ENCODE data around the gene CLEC4M.

The CLEC4M gene

DNA sequence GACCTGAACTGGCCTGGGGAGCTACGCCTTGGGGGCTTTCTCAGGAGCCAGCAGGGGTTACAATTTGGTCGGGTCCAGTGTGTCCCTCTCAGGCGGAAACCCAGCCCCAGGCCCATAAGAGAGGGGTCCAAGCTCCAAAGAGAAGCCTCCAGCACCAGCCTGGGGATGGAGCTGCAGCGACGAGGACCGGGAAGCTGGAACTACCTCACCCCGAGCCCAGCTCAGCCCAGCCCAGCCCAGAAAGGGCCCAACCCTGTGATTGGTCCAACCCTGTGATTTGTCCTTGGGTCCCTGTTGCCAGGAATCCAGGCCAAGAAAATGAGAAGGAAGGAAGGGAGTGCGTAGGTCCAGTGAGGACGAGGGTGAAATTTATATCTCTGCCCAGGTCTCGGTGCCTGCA is 24.1 kb downstream of the CLEC4M start:
- H3K4me2 ChIP-seq (ENCODE audit: low read length) = no peak overlapping the region
- no peaks in the 10 kb centered on the region for H3K4me1 ChIP-seq (ENCODE audit: control insufficient read depth, low read length)
- peaks cover 9% of the 10 kb centered on the region for H3K27me3 ChIP-seq (ENCODE audit: control insufficient read depth, low read length)
- no peaks in the 10 kb centered on the region for H3K79me2 ChIP-seq (ENCODE audit: control insufficient read depth, low read length)
- TF ChIP-seq, protein P1, sequence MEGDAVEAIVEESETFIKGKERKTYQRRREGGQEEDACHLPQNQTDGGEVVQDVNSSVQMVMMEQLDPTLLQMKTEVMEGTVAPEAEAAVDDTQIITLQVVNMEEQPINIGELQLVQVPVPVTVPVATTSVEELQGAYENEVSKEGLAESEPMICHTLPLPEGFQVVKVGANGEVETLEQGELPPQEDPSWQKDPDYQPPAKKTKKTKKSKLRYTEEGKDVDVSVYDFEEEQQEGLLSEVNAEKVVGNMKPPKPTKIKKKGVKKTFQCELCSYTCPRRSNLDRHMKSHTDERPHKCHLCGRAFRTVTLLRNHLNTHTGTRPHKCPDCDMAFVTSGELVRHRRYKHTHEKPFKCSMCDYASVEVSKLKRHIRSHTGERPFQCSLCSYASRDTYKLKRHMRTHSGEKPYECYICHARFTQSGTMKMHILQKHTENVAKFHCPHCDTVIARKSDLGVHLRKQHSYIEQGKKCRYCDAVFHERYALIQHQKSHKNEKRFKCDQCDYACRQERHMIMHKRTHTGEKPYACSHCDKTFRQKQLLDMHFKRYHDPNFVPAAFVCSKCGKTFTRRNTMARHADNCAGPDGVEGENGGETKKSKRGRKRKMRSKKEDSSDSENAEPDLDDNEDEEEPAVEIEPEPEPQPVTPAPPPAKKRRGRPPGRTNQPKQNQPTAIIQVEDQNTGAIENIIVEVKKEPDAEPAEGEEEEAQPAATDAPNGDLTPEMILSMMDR (IDR thresholded peaks at IDR 0.05; ENCODE audit: low read depth, low read length, poor library complexity, severe bottlenecking) = no peak
- TF ChIP-seq EZH2phosphoT487 (IDR thresholded peaks at IDR 0.05; ENCODE audit: borderline replicate concordance, low read length) = no peak
- no peaks in the 10 kb centered on the region for H3K9me2 ChIP-seq (replicated peaks; ENCODE audit: control insufficient read depth, low read length)
- no peaks in the 10 kb centered on the region for H4K20me1 ChIP-seq (ENCODE audit: control insufficient read depth, insufficient read depth, low read depth, low read length)
- H3K9me3 ChIP-seq (ENCODE audit: control insufficient read depth, insufficient read depth, low read length) = peaks cover 6% of the 10 kb centered on the region; the same call in 1 of the 2 replicates
- no peaks in the 10 kb centered on the region for H3F3A ChIP-seq (ENCODE audit: control insufficient read depth, insufficient read depth)
- H3K36me3 ChIP-seq (ENCODE audit: control insufficient read depth, low read length) = no peaks in the 10 kb centered on the region
- no peak overlapping the region for H3K4me3 ChIP-seq (ENCODE audit: low read length)
- H3K27ac ChIP-seq (ENCODE audit: low read depth, low read length) = no peak overlapping the region

DNA sequence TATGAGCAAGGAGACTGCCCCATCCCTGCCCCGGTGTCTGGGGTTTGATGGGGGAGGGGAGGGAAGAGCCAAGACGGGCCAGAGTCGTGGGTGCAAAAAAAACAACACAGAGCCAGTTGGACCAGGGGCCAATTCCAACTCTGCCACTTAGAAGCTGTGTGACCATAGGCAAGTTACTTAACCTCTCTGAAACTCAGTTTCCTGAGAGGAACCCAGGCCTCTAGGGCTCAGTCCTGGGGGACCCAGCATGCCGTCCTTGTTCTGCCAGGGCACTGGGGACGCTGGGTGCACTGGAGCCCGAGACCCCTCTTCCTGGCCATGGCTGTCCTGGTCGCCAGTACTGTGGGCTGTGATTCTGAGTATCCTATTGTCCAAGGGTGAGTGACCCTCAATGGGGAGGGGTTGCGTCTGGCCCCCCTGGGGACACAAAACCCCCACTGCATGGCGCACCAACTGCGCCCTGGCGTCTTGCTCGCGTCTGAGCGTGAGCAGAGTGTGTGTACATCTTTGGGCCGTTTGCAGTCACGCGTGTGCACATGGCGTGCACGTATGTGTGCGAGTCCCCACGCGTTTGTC is 24.6 kb downstream of the CLEC4M start:
- H3K9me3 ChIP-seq (ENCODE audit: control insufficient read depth, insufficient read depth, low read length) = peaks cover 6% of the 10 kb centered on the region; the same call in 1 of the 2 replicates
- H3F3A ChIP-seq (ENCODE audit: control insufficient read depth, insufficient read depth) = no peaks in the 10 kb centered on the region
- no peaks in the 10 kb centered on the region for H3K9me2 ChIP-seq (replicated peaks; ENCODE audit: control insufficient read depth, low read length)
- H3K36me3 ChIP-seq (ENCODE audit: control insufficient read depth, low read length) = no peaks in the 10 kb centered on the region
- peaks cover 9% of the 10 kb centered on the region for H3K27me3 ChIP-seq (ENCODE audit: control insufficient read depth, low read length)
- H3K4me3 ChIP-seq (ENCODE audit: low read length) = no peak overlapping the region
- no peak overlapping the region for H3K27ac ChIP-seq (ENCODE audit: low read depth, low read length)
- TF ChIP-seq, protein P1 (IDR thresholded peaks at IDR 0.05; ENCODE audit: low read depth, low read length, poor library complexity, severe bottlenecking) = no peak
- TF ChIP-seq EZH2phosphoT487 (IDR thresholded peaks at IDR 0.05; ENCODE audit: borderline replicate concordance, low read length) = no peak
- H3K4me1 ChIP-seq (ENCODE audit: control insufficient read depth, low read length) = no peaks in the 10 kb centered on the region
- no peak overlapping the region for H3K4me2 ChIP-seq (ENCODE audit: low read length)
- H3K79me2 ChIP-seq (ENCODE audit: control insufficient read depth, low read length) = no peaks in the 10 kb centered on the region
- H4K20me1 ChIP-seq (ENCODE audit: control insufficient read depth, insufficient read depth, low read depth, low read length) = no peaks in the 10 kb centered on the region

DNA sequence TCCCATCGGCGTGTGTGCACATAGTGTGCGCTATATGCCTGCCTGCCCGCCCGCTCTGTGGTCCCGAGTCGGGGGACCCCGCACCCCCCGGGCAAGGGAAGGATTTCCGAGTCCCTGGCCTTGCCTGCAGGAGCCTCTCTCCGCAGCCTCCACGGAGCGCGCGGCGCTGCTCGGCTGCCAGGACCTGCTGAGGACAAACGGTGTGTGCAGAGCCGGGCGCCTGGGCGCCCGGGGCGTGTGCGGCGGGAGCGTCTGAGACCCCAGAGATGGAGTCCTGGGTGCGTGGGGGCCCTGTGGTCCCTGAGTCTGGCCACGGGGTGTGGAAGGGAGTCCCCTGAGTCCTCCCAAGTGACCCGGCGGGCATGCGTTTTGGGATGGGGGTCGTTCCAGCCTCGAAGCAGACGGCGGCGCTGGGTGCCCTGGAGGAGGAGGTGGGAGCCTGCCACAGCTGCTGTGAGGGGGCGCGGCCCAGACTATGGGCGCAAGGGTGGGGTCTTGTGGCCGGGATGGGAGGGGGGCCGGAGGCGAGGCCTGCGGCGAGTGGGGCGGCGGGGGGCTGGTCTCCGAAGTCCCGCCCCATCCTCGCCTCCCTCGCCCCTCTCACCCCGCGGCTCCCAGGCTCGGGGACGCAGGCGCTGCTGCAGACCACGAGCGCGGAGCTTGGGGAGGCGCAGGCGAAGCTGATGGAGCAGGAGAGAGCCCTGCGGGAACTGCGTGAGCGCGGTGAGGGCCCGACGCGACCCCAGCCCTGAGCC is 25.3 kb downstream of the CLEC4M start:
- TF ChIP-seq, protein P1 (IDR thresholded peaks at IDR 0.05; ENCODE audit: low read depth, low read length, poor library complexity, severe bottlenecking) = no peak
- TF ChIP-seq EZH2phosphoT487 (IDR thresholded peaks at IDR 0.05; ENCODE audit: borderline replicate concordance, low read length) = no peak
- no peaks in the 10 kb centered on the region for H3K4me1 ChIP-seq (ENCODE audit: control insufficient read depth, low read length)
- H4K20me1 ChIP-seq (ENCODE audit: control insufficient read depth, insufficient read depth, low read depth, low read length) = no peaks in the 10 kb centered on the region
- H3K4me3 ChIP-seq (ENCODE audit: low read length) = no peak overlapping the region
- no peaks in the 10 kb centered on the region for H3F3A ChIP-seq (ENCODE audit: control insufficient read depth, insufficient read depth)
- H3K79me2 ChIP-seq (ENCODE audit: control insufficient read depth, low read length) = no peaks in the 10 kb centered on the region
- H3K9me3 ChIP-seq (ENCODE audit: control insufficient read depth, insufficient read depth, low read length) = peaks cover 6% of the 10 kb centered on the region; the same call in 1 of the 2 replicates
- H3K36me3 ChIP-seq (ENCODE audit: control insufficient read depth, low read length) = no peaks in the 10 kb centered on the region
- H3K4me2 ChIP-seq (ENCODE audit: low read length) = no peak overlapping the region
- H3K27ac ChIP-seq (ENCODE audit: low read depth, low read length) = no peak overlapping the region
- H3K9me2 ChIP-seq (replicated peaks; ENCODE audit: control insufficient read depth, low read length) = no peaks in the 10 kb centered on the region
- peaks cover 9% of the 10 kb centered on the region for H3K27me3 ChIP-seq (ENCODE audit: control insufficient read depth, low read length)

All from DOHH2 (cell line).